Measurements from ENCODE around the gene CACNA2D2. TPM values are rescaled to one million over a fixed set of nuclear protein-coding genes. Genes with fewer than 3 reads are reported as not detected.
A peak's percentile ranks its signal among the peaks of the same experiment; 100 is the strongest.

Gene CACNA2D2
- total RNA-seq, 1 experiment from 2014 or later, result 27.7 TPM

DNA sequence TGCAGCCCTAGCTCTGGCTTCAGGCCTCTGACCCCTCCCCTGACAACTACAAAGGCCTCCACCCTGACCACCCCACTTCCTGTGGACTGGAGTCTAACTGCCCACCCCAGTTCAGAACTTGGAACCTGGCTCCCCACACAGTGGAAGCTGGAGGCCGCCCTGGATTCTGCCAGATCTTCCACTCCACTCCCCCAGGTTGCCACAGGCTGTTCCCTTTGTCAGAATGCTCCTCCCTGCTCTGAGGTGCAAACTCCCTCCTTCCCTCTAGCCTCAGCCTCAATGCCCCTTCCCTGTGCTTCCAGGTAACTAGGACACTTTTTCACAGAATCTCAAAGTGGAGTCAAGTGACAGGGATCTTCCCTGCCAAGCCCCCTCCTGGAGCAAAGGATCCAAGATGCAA, 81.3 kb downstream of the CACNA2D2 start:
- no peaks in the 10 kb centered on the region for H3K36me3 Mint-ChIP-seq (ENCODE audit: insufficient read depth in 1 of 3, low read depth in 3 of 3)
- Histone ChIP-seq H3K27me3 (ENCODE audit: insufficient read depth, low read length) (no peaks in the 10 kb centered on the region), H2BK12ac (ENCODE audit: insufficient read length, low read depth, low read length) (no peak overlapping the region), H3K9ac (ENCODE audit: extremely low read depth, insufficient read length, low read length) (no peak overlapping the region), H3K18ac (ENCODE audit: insufficient read length, low read depth, low read length) (no peak overlapping the region), H3K27ac (ENCODE audit: insufficient read length, low read depth, low read length) (no peak overlapping the region), H2BK20ac (ENCODE audit: low read depth, low read length, poor library complexity, severe bottlenecking) (no peak overlapping the region), H4K5ac (ENCODE audit: insufficient read length, low read depth, low read length) (no peak overlapping the region), H4K20me1 (ENCODE audit: control insufficient read depth, insufficient read depth, insufficient read length) (no peaks in the 10 kb centered on the region), H3K79me1 (ENCODE audit: insufficient read depth, low read depth, low read length, poor library complexity, severe bottlenecking) (no peaks in the 10 kb centered on the region), H3K23me2 (ENCODE audit: insufficient read length, low read depth, low read length, poor library complexity, severe bottlenecking) (peaks cover 3% of the 10 kb centered on the region), H3K4me2 (ENCODE audit: insufficient read depth, insufficient read length, low read length) (no peak overlapping the region), H4K8ac (replicated peaks; ENCODE audit: insufficient read length, low read depth, low read length) (no peak overlapping the region), H3K4ac (ENCODE audit: low read depth, low read length) (no peak overlapping the region), H3K9me3 (ENCODE audit: control insufficient read depth, low read depth, low read length) (no peaks in the 10 kb centered on the region), H3K79me2 (ENCODE audit: insufficient read depth, low read length) (no peaks in the 10 kb centered on the region), H2BK5ac (ENCODE audit: insufficient read length, low read length) (no peak overlapping the region), H2BK15ac (ENCODE audit: low read depth, low read length) (no peak overlapping the region), H3K23ac (ENCODE audit: insufficient read length, low read depth, low read length) (no peak overlapping the region), H4K91ac (ENCODE audit: insufficient read length, low read depth, low read length) (no peak overlapping the region), H2AK5ac (ENCODE audit: insufficient read length, low read length) (no peak overlapping the region), H3K14ac (ENCODE audit: insufficient read depth, low read length) (no peak overlapping the region), H2AFZ (ENCODE audit: low read length) (no peak overlapping the region), H3T11ph (ENCODE audit: low read length) (no peak overlapping the region), H2BK120ac (ENCODE audit: low read depth, low read length, poor library complexity, severe bottlenecking) (no peak overlapping the region), H3K56ac (ENCODE audit: insufficient read length, low read depth, low read length) (no peak overlapping the region), H3K4me1 (ENCODE audit: insufficient read depth, low read length) (0 out of 2 replicates have a peak, but pooled peaks cover 3% of the 10 kb centered on the region)
- TF ChIP-seq, protein P1, sequence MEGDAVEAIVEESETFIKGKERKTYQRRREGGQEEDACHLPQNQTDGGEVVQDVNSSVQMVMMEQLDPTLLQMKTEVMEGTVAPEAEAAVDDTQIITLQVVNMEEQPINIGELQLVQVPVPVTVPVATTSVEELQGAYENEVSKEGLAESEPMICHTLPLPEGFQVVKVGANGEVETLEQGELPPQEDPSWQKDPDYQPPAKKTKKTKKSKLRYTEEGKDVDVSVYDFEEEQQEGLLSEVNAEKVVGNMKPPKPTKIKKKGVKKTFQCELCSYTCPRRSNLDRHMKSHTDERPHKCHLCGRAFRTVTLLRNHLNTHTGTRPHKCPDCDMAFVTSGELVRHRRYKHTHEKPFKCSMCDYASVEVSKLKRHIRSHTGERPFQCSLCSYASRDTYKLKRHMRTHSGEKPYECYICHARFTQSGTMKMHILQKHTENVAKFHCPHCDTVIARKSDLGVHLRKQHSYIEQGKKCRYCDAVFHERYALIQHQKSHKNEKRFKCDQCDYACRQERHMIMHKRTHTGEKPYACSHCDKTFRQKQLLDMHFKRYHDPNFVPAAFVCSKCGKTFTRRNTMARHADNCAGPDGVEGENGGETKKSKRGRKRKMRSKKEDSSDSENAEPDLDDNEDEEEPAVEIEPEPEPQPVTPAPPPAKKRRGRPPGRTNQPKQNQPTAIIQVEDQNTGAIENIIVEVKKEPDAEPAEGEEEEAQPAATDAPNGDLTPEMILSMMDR (conservative IDR thresholded peaks at IDR 0.05), result no peak
- peaks cover 10 to 16% of the 10 kb centered on the region in 2 experiments for H3K4me1 Mint-ChIP-seq
- H3K4me3 Mint-ChIP-seq, result no peak overlapping the region
- H3K27me3 Mint-ChIP-seq (ENCODE audit: low read depth), result peaks cover 3% of the 10 kb centered on the region
- H3K27ac Mint-ChIP-seq, result peak overlapping the region in 2 of 3 experiments; percentile 44 to 63; a peak in 2 of 7 replicates
- WGBS (ENCODE audit: extremely low coverage, insufficient read length, low lambda C conversion rate), result no CpG with 5 or more reads among the region's 1 CpG
- no peaks in the 10 kb centered on the region; a peak in 1 of 5 replicates for H3K9me3 Mint-ChIP-seq
- no peak for DNase-seq
